Caco-2 (cell line): ENCODE measurements around the gene EXOC2. TPM values are rescaled to one million over a fixed set of nuclear protein-coding genes. Genes with fewer than 3 reads are reported as not detected.

Experiments
- BruUV-seq: library from RNA; stranded (reverse); fragments of 400-500 nt; replicated peaks from 2 replicates; lab custom pipeline; 2021; lab: Mats Ljungman, UMichigan
- CTCF ChIA-PET: fragments of 300-600 bp; sonication (Branson Sonifier 250); formaldehyde crosslinking; loops from one replicate; lab custom pipeline; 2022; ENCODE audit warnings: antibody characterized with exemption; lab: Charles Lee
- POLR2A ChIA-PET: fragments of 300-600 bp; sonication (Branson Sonifier 250); formaldehyde crosslinking; loops from one replicate; lab custom pipeline; 2022; ENCODE audit warnings: antibody characterized with exemption; lab: Charles Lee
- DNase-seq, 2 experiments: peaks; one replicate each; pipeline versions ENCODE4 v3.0.0 to v3.0.0-alpha.2; 2020 to 2022
- H3K27me3 ChIP-seq: replicated peaks from 2 replicates; pipeline ENCODE4 v1.6.0; 2011; ENCODE audit warnings: low read length; ENCODE audit not compliant: control insufficient read depth, insufficient read depth
- H3K36me3 ChIP-seq: 2 replicates; pipeline ENCODE4 v1.5.1; 2011; ENCODE audit warnings: low read length; ENCODE audit not compliant: control insufficient read depth, insufficient read depth
- H3K4me1 ChIP-seq: fragments of 250-450 bp; sonication (Bioruptor Pico); 2 replicates; pipeline ENCODE4 v1.5.1; 2020; ENCODE audit warnings: mild to moderate bottlenecking
- H3K4me3 ChIP-seq: 2 replicates; pipeline ENCODE4 v1.5.1; 2011; ENCODE audit warnings: low read depth, mild to moderate bottlenecking, control low read depth, low read length
- H3K9me3 ChIP-seq: fragments of 250-450 bp; sonication (Bioruptor Pico); 2 replicates; pipeline ENCODE4 v1.5.1; 2020; ENCODE audit warnings: mild to moderate bottlenecking, moderate library complexity
- H3K27ac Mint-ChIP-seq: one replicate; pipeline ENCODE4 v1.8.0; 2022; ENCODE audit warnings: mixed read lengths; ENCODE audit not compliant: unreplicated experiment
- H3K27me3 Mint-ChIP-seq: one replicate; pipeline ENCODE4 v1.8.0; 2022; ENCODE audit warnings: mixed read lengths; ENCODE audit not compliant: insufficient read depth, unreplicated experiment
- H3K36me3 Mint-ChIP-seq: one replicate; pipeline ENCODE4 v1.8.0; 2022; ENCODE audit warnings: mild to moderate bottlenecking, mixed read lengths; ENCODE audit not compliant: insufficient read depth, unreplicated experiment
- H3K4me1 Mint-ChIP-seq: one replicate; pipeline ENCODE4 v1.8.0; 2022; ENCODE audit warnings: low read depth, mixed read lengths; ENCODE audit not compliant: unreplicated experiment
- H3K4me3 Mint-ChIP-seq: one replicate; pipeline ENCODE4 v1.8.0; 2022; ENCODE audit warnings: mild to moderate bottlenecking, moderate library complexity, mixed read lengths; ENCODE audit not compliant: unreplicated experiment
- H3K9me3 Mint-ChIP-seq: one replicate; pipeline ENCODE4 v1.8.0; 2022; ENCODE audit warnings: mixed read lengths; ENCODE audit not compliant: unreplicated experiment
- CTCF ChIP-seq, 2 experiments: fragments of 200-600 bp in 1 of 2; IDR thresholded peaks; 1 replicate in 1 of 2; 2 replicates in 1 of 2; pipeline versions ENCODE4 v1.5.1 to v1.8.0; 2011 to 2022; ENCODE audit warnings: antibody characterized with exemption in 1 of 2, control low read depth in 1 of 2, inconsistent platforms in 1 of 2, low read depth in 1 of 2, low read length in 1 of 2, mild to moderate bottlenecking in 1 of 2, moderate library complexity in 1 of 2; ENCODE audit not compliant: insufficient read depth in 1 of 2, severe bottlenecking in 1 of 2, unreplicated experiment in 1 of 2
- intact Hi-C: fragments of 100-400 bp; cut with micrococcal nuclease; formaldehyde crosslinking; loops from one replicate; pipeline ENCODE4 v1.10.0; 2022; ENCODE audit not compliant: unreplicated experiment
- total RNA-seq: library from RNA; stranded (reverse); gene quantifications from 2 replicates; pipeline ENCODE4 v1.2.3, GENCODE V29; 2022

EXOC2 gene
- total RNA-seq, 1 experiment from 2014 or later = 21.4 TPM

GRCh38 chr6:570825-571224 lies 122.1 kb downstream of the EXOC2 start:
- TF ChIP-seq CTCF (IDR thresholded peaks at IDR 0.05; ENCODE audit: insufficient read depth in 1 of 2, low read depth in 1 of 2, low read length in 1 of 2, severe bottlenecking in 1 of 2, unreplicated experiment in 1 of 2) = no peak
- Mint-ChIP-seq H3K27ac (no peak overlapping the region), H3K27me3 (no peaks in the 10 kb centered on the region), H3K36me3 (peaks cover 16% of the 10 kb centered on the region), H3K4me1 (no peaks in the 10 kb centered on the region), H3K9me3 (no peaks in the 10 kb centered on the region), H3K4me3 (no peak overlapping the region)
- no TSS peak for BruUV-seq
- POLR2A ChIA-PET = no interaction called here
- DNase-seq = no peak
- Histone ChIP-seq H3K9me3 (no peaks in the 10 kb centered on the region), H3K4me1 (no peaks in the 10 kb centered on the region), H3K36me3 (no peaks in the 10 kb centered on the region), H3K27me3 (no peaks in the 10 kb centered on the region), H3K4me3 (no peak overlapping the region)
- intact Hi-C loops = no loop called here
- CTCF ChIA-PET = no interaction called here

- intact Hi-C loops = no loop called here
- H3K36me3 Mint-ChIP-seq = peaks cover 10% of the 10 kb centered on the region
These were observed 123.9 kb downstream of the EXOC2 start for GRCh38 chr6:568954-569523.

GRCh38 chr6:568085-568484 lies 124.9 kb downstream of the EXOC2 start:
- DNase-seq = no peak
- BruUV-seq = no TSS peak
- intact Hi-C loops = no loop called here

More at GRCh38 chr6:568954-569523, 123.9 kb downstream of the EXOC2 start:
- ChIA-PET CTCF (no interaction called here), POLR2A (no interaction called here)
- Histone ChIP-seq H3K9me3 (no peaks in the 10 kb centered on the region), H3K4me1 (no peaks in the 10 kb centered on the region), H3K36me3 (no peaks in the 10 kb centered on the region), H3K4me3 (no peak overlapping the region), H3K27me3 (no peaks in the 10 kb centered on the region)
- no peaks in the 10 kb centered on the region for H3K9me3 Mint-ChIP-seq
- no peaks in the 10 kb centered on the region for H3K27me3 Mint-ChIP-seq
- H3K27ac Mint-ChIP-seq = no peak overlapping the region
- H3K4me1 Mint-ChIP-seq = no peaks in the 10 kb centered on the region
- H3K4me3 Mint-ChIP-seq = no peak overlapping the region
- TF ChIP-seq CTCF (IDR thresholded peaks at IDR 0.05; ENCODE audit: insufficient read depth in 1 of 2, low read depth in 1 of 2, low read length in 1 of 2, severe bottlenecking in 1 of 2, unreplicated experiment in 1 of 2) = no peak
- no TSS peak for BruUV-seq
- DNase-seq = no peak

More at GRCh38 chr6:568085-568484, 124.9 kb downstream of the EXOC2 start:
- Histone ChIP-seq H3K4me3 (no peak overlapping the region), H3K27me3 (no peaks in the 10 kb centered on the region), H3K36me3 (no peaks in the 10 kb centered on the region), H3K4me1 (no peaks in the 10 kb centered on the region), H3K9me3 (no peaks in the 10 kb centered on the region)
- Mint-ChIP-seq H3K27ac (no peak overlapping the region), H3K9me3 (no peaks in the 10 kb centered on the region), H3K4me3 (no peak overlapping the region), H3K4me1 (no peaks in the 10 kb centered on the region), H3K27me3 (no peaks in the 10 kb centered on the region), H3K36me3 (peaks cover 5% of the 10 kb centered on the region)
- POLR2A ChIA-PET = no interaction called here
- TF ChIP-seq CTCF (IDR thresholded peaks at IDR 0.05; ENCODE audit: insufficient read depth in 1 of 2, low read depth in 1 of 2, low read length in 1 of 2, severe bottlenecking in 1 of 2, unreplicated experiment in 1 of 2) = no peak
- CTCF ChIA-PET = no interaction called here
